ENCODE results near the gene ST6GAL1.
"Not testable (repeated sequence)": the region's sequence is repeated elsewhere in the genome, so short reads cannot be mapped to it uniquely, and the experiment has no call there.

ST6GAL1 gene

DNA sequence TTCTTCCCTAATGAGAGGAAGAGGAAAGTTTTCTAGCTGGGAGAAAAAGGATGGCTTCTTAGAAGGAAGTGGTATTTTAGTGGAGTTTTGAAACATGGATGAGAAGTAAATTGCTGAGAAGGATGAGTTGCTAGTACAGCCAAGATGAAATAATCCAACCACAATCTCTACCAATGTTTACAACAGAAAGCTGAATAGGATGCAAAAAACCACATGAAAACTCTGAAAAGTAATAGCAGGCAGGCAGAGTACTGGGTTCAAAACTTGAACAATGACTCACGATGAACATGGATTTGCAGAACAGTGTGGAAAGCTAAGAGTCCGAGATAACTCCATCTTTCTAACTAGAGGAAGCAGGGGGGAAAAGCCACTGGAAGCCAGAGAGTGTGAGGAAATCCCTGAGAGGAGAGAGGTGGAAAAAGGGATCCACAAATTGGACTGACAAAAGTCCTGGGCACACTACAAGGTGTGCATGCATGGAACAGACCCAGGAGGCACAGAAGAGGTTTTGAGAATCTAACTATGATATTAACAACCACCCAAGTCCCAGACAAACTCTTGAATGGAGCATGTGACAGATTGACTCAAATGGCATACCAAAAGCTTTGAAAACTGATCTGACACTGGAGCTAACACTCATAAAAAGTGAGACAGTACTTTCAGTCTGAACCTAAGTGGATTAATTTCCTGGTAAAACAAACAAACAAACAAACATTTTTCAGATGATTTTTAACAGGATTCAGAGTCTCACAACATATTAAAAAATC lies 76.7 kb downstream of the ST6GAL1 start:
- TF ChIP-seq, protein P1, sequence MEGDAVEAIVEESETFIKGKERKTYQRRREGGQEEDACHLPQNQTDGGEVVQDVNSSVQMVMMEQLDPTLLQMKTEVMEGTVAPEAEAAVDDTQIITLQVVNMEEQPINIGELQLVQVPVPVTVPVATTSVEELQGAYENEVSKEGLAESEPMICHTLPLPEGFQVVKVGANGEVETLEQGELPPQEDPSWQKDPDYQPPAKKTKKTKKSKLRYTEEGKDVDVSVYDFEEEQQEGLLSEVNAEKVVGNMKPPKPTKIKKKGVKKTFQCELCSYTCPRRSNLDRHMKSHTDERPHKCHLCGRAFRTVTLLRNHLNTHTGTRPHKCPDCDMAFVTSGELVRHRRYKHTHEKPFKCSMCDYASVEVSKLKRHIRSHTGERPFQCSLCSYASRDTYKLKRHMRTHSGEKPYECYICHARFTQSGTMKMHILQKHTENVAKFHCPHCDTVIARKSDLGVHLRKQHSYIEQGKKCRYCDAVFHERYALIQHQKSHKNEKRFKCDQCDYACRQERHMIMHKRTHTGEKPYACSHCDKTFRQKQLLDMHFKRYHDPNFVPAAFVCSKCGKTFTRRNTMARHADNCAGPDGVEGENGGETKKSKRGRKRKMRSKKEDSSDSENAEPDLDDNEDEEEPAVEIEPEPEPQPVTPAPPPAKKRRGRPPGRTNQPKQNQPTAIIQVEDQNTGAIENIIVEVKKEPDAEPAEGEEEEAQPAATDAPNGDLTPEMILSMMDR (IDR thresholded peaks at IDR 0.05; ENCODE audit: extremely low read depth, missing control alignments): no peak
- DNase-seq (ENCODE audit: low spot score): no peak

DNA sequence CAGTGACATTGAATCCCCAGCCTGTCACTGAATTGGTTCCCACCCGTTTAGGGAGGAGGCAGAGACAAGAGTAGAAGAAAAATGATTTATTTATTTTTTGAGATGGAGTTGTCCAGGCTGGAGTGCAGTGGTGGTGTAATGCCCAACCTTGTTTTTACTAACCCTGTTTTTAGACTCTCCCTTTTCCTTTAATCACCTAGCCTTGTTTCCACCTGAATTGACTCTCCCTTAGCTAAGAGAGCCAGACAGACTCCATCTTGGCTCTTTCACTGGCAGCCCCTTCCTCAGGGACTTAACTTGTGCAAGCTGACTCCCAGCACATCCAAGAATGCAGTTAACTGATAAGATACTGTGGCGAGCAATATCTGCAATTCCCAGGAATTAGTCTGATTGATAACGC lies 80.1 kb downstream of the ST6GAL1 start:
- not testable (repeated sequence) for DNase-seq (ENCODE audit: low spot score)

DNA sequence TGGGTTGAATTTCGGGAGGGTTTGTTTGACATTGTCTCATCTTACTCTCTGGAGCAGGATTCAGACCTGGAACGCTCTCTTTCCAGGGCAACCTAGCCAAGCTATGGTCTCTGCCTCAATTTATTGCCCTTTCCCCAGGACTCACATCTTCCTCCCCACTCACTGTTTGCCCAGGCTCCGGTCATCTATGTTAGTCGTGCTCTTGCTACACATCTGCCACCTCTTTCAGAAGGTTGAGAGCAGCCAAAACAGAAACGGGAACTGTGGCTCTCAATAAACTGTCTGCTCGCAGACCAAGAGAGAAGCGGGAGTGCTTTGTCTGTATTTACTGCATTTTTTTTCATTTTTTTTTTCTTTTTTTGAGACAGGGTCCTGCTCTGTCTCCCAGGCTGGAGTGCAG lies 81.6 kb downstream of the ST6GAL1 start:
- TF ChIP-seq, protein P1 (IDR thresholded peaks at IDR 0.05; ENCODE audit: extremely low read depth, missing control alignments): no peak
- DNase-seq (ENCODE audit: low spot score): no peak

DNA sequence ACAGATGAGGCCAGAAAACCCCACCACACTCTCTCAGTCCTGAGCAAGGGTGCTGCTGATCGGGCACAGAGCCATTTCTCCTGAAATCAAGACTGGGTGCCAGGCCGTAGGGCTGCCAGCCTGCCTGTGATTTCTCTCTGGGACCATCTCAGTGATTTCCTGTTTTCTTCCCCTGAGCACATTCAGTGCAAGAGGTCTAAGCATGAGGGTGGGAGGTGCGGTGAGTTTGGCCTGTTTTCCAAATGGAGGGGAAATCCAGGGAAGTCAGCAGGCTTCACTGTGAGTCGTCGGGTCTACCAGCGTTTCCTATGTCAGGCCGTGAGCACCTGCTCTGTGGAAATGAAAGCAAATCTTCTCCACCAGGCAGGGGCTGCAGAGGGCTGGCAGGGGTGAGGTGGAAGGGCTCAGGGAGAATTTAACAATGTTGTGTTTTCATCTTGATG lies 82.3 kb downstream of the ST6GAL1 start:
- TF ChIP-seq, protein P1 (IDR thresholded peaks at IDR 0.05; ENCODE audit: extremely low read depth, missing control alignments): no peak
- DNase-seq (ENCODE audit: low spot score): no peak

DNA sequence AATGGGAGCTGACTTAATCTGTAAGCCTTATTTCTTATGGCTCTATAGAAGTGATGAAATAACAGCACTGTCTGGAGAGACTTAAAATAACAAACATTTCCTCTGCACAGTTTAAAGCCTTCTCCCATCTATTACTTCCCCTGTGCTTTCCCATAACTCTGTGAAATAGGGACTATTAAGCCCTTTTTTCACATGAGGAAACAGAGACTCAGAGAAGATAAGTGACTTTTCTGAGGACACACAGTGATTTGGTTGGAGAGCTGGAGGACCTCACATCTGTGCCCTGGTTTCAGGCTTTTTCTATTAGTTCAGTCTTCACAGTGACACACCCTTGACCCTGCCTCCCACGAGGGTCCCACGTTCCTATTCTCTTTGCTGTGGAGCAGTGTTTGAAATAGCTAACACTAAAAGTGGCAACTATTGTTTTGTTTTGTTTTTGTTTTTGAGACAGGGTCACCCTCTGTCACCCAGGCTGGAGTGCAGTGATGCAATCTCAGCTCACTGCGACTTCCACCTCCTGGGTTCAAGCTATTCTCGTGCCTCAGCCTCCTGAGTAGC lies 82.9 kb downstream of the ST6GAL1 start:
- DNase-seq (ENCODE audit: low spot score): no peak
- TF ChIP-seq, protein P1 (IDR thresholded peaks at IDR 0.05; ENCODE audit: extremely low read depth, missing control alignments): no peak

DNA sequence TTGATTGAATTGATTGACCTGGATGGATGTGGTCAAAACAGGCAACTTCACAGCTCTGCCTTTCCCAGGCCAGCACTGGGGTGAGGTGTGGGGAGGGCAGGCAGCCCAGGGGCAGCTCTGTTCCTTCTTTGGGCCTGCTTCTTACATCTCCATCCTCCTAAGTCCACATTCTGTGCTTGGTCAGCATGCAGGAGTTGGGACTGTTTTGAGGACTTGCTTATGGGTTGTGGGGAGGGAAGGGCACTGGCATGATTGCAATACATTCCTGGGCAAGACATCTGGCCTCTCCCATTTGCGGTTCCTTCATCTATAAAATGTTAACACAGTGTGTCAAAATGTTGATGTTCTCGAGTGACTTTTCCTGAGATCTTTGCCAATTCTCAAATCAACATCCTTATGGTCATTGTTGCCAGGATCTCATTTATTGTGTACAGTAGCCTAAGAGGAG lies 84.1 kb downstream of the ST6GAL1 start:
- no peak for DNase-seq (ENCODE audit: low spot score)
- TF ChIP-seq, protein P1 (IDR thresholded peaks at IDR 0.05; ENCODE audit: extremely low read depth, missing control alignments): no peak

DNA sequence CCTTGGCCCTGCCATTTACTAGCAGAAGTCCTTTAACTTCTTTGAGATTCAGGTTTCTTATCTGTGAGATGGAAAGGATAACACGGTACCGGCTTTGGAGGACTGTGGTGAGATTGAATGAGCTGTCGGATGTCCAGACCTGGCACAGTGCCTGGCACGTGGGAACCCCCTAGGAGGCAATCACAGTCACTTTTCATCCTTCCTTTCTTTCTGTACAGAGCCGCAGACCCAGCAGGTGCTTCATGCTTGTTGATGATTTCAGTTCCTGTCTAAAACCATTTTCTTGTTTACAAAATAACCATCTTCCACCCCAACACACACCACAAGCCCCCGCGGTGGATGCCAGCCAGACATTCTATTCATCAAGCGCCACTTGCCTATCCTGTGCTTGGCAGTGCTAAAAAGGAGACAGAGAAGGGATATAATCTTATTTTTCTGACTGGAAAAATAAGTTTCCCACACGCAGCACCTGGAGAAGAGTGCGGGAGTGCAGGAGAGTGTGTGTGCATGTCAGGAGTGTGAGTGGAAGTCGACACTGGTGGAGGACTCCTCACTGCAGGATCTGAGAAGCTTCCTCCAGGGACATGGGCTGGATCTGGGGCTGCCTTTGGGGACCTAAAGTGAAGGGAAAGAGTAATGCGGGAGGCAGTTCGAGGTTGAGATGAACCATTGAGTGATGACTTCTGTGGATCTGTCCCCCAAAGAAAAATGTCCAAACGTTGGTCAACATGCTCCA lies 85.7 kb downstream of the ST6GAL1 start:
- DNase-seq (ENCODE audit: low spot score): no peak
- TF ChIP-seq, protein P1 (IDR thresholded peaks at IDR 0.05; ENCODE audit: extremely low read depth, missing control alignments): no peak
